PFSK-1 (cell line): Measurements from ENCODE around the gene N4BP2L2. TPM values are rescaled to one million over a fixed set of nuclear protein-coding genes. Genes with fewer than 3 reads are reported as not detected.

ENCODE experiments used
- FOXP2 ChIP-seq: optimal IDR thresholded peaks from 2 replicates; pipeline ENCODE3; 2011; ENCODE audit warnings: borderline replicate concordance, control low read depth, inconsistent platforms; ENCODE audit not compliant: insufficient read depth; ENCODE audit errors: extremely low read length, extremely low read depth
- POLR2AphosphoS5 ChIP-seq: IDR thresholded peaks from 2 replicates; pipeline ENCODE4 v1.6.1; 2012; ENCODE audit warnings: low read depth, mild to moderate bottlenecking, control low read depth, low read length, moderate library complexity
- SIN3A ChIP-seq: IDR thresholded peaks from 2 replicates; pipeline ENCODE4 v1.6.1; 2012; ENCODE audit warnings: mild to moderate bottlenecking, low read length, moderate library complexity, borderline replicate concordance; ENCODE audit not compliant: insufficient read depth
- TAF1 ChIP-seq: IDR thresholded peaks from 2 replicates; pipeline ENCODE4 v1.6.1; 2012; ENCODE audit warnings: low read length, control low read depth, borderline replicate concordance; ENCODE audit not compliant: insufficient read depth
- polyA plus RNA-seq: library from polyadenylated mRNA; unstranded; fragments of >200 nt; gene quantifications from one replicate; pipeline ENCODE4 v1.2.1, GENCODE V29; 2012; ENCODE audit warnings: low read depth, missing spikeins; ENCODE audit not compliant: insufficient read length
- TF ChIP-seq, protein P1 (sequence below), 2 experiments: IDR thresholded peaks; 2 replicates each; pipeline versions ENCODE4 v1.6.1 to v1.8.0; 2011 to 2012; ENCODE audit warnings: low read depth in 2 of 2, low read length in 2 of 2, control low read depth in 1 of 2, inconsistent platforms in 1 of 2, mild to moderate bottlenecking in 1 of 2, moderate library complexity in 1 of 2; ENCODE audit not compliant: insufficient read depth in 1 of 2

Gene N4BP2L2
- polyA plus RNA-seq = 14.4 TPM

DNA sequence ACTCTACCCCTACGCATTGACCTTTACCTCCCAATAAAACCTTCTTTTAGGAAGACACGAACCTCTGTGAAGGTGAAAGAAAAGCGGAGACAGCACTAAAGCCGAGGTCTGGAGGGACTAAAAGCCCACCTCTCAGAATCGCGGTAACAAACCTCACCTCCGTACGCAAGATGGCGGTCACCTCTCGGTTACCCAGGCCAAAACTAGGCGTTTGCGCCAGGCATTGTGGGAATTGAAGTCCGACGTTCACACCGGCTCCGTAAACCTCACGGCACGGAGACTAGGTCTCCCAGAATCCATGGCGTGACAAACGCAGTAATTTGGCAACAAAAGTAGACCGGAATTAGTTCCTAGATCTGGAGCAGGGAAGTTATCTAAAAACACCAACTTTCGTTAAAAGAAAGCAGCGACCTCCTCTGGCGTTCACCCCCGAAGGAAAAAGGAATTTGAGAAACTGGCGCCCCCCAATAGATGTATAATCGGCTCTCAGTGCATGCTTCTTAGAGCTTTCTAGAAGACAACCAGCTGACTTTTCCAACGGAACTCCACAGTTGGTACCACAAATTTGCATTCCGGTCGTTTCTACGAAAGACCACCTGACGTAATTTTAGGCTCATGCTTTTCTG lies at the start of gene N4BP2L2:
TSS of gene N4BP2L2 (minus strand) at position 175 of the 626 bp plus-strand sequence. CDS start 1,768 bp downstream, outside the sequence.
- TF ChIP-seq, protein P1, sequence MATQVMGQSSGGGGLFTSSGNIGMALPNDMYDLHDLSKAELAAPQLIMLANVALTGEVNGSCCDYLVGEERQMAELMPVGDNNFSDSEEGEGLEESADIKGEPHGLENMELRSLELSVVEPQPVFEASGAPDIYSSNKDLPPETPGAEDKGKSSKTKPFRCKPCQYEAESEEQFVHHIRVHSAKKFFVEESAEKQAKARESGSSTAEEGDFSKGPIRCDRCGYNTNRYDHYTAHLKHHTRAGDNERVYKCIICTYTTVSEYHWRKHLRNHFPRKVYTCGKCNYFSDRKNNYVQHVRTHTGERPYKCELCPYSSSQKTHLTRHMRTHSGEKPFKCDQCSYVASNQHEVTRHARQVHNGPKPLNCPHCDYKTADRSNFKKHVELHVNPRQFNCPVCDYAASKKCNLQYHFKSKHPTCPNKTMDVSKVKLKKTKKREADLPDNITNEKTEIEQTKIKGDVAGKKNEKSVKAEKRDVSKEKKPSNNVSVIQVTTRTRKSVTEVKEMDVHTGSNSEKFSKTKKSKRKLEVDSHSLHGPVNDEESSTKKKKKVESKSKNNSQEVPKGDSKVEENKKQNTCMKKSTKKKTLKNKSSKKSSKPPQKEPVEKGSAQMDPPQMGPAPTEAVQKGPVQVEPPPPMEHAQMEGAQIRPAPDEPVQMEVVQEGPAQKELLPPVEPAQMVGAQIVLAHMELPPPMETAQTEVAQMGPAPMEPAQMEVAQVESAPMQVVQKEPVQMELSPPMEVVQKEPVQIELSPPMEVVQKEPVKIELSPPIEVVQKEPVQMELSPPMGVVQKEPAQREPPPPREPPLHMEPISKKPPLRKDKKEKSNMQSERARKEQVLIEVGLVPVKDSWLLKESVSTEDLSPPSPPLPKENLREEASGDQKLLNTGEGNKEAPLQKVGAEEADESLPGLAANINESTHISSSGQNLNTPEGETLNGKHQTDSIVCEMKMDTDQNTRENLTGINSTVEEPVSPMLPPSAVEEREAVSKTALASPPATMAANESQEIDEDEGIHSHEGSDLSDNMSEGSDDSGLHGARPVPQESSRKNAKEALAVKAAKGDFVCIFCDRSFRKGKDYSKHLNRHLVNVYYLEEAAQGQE (IDR thresholded peaks at IDR 0.05; ENCODE audit: insufficient read depth in 1 of 2, low read depth in 2 of 2, low read length in 2 of 2) = no peak
- no peak for TF ChIP-seq TAF1
- 0 out of 2 replicates have a peak, but pooled peaks have one; percentile 18 for TF ChIP-seq POLR2AphosphoS5
- peak; percentile 65 for TF ChIP-seq FOXP2
- TF ChIP-seq SIN3A = 0 out of 2 replicates have a peak, but pooled peaks have one; percentile 10

- TF ChIP-seq POLR2AphosphoS5 (no peak), TAF1 (no peak), FOXP2 (no peak), SIN3A (no peak)
- TF ChIP-seq, protein P1 (IDR thresholded peaks at IDR 0.05; ENCODE audit: insufficient read depth in 1 of 2, low read depth in 2 of 2, low read length in 2 of 2) = no peak
These were observed 49.2 kb upstream of the N4BP2L2 start for GRCh38 chr13:32587811-32588170.

DNA sequence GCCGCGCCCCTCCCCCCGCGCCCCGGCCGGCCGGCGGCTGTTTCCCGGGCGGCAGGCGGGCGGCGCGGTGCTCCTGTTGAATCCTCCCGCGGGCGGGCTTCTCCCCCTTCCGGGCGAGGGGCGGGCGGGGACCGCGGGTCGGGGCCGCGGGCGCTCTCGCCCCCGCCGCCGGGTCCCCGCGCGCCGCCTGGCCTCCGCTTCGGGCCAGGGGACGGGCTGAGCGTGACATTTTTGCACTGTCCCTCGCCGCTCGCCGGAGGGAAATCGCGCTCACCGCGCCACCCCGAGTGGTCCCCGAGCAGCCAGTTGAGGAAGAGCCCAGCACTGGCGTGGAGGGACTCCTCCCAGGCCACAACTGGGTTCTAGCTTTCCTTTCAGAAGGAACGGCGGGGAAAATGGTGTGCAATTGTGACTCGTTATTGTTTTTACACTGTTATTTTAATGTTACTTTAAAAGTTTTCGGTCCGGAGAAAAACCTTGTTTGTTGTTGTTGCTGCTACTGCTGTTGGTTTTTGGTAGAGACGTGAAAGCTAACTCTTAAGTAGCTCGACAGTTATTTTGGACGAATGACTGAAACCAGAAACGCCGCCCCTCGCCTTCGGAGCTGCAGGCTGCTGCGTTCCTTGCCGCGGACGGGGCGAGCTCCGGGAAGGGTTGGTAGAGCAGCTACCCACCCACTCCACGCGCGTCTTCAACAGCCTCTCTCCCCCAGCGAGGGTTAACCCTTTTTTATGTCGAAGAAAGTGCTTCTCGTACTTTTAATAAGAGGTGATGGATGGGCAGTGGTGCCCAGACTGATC lies 48.6 kb upstream of the N4BP2L2 start:
- TF ChIP-seq SIN3A (no peak), POLR2AphosphoS5 (no peak), FOXP2 (no peak), TAF1 (no peak)
- TF ChIP-seq, protein P1 (IDR thresholded peaks at IDR 0.05; ENCODE audit: insufficient read depth in 1 of 2, low read depth in 2 of 2, low read length in 2 of 2) = no peak

DNA sequence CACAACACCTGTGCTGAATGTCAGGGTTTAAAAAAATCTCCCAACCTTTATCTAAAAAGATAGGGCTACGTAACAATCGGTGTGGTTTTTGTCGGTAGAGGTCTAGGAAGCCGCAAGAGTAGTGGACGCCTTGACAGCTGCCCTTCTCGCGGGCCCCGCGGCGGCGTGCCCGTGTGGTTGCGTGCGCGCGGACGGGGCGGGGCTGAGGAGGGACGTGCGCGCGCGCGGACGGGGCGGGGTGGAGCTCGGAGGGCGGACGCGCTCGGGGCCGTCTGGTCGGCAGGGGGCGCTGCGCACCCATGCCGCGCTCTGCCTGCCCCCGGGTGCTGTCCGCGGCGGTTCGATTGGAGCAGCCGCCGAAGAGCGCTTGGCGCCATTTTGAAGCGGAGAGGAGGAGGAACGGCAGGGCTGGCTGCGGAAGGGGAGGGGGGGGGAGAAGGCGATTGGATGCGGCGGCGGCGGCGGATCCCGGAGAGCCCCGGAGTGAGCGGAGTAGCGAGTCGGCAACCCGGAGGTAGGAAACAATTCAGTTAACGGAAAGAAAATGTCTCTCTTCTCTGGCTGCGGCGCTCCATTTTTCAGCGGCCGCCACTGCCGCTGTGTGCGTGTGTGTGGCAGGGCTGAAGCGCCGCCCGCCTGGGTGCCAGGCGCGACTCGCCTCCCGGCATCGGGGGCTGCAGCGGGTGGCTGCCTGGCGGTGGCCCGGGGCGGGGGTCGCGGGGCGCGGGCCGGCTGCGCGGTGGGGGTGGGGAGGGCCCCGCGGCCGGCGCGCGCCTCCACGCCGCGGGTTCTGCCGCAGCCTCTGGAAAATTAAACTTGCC lies 47.7 kb upstream of the N4BP2L2 start, which contains the start of gene PDS5B:
TSS of gene PDS5B (plus strand) at position 373 of the 821 bp plus-strand sequence. CDS start 62,321 bp downstream, outside the sequence.
- TF ChIP-seq POLR2AphosphoS5 = no peak
- peak; percentile 84 for TF ChIP-seq FOXP2
- no peak for TF ChIP-seq TAF1
- TF ChIP-seq SIN3A = no peak; the same call in 1 of the 2 replicates
- TF ChIP-seq, protein P1 (IDR thresholded peaks at IDR 0.05; ENCODE audit: insufficient read depth in 1 of 2, low read depth in 2 of 2, low read length in 2 of 2) = no peak; a peak in 1 of 4 replicates
